HCT116 (cell line): Measurements from ENCODE around the gene BSPRY. TPM values are rescaled to one million over a fixed set of nuclear protein-coding genes. Genes with fewer than 3 reads are reported as not detected.
A peak's percentile ranks its signal among the peaks of the same experiment; 100 is the strongest.

Experiments used
- ATAC-seq: fragments of 200-7000 bp; cut with Tn5 transposase; 2 replicates; pipeline ENCODE4 v1.9.1; 2020; ENCODE audit warnings: mild to moderate bottlenecking, moderate library complexity
- BruUV-seq: library from RNA; stranded (reverse); fragments of 400-500 nt; replicated peaks from 2 replicates; lab custom pipeline; 2021; lab: Mats Ljungman, UMichigan
- CTCF ChIA-PET: fragments of 300-600 bp; sonication (Branson Sonifier 250); formaldehyde crosslinking; loops from one replicate; lab custom pipeline; 2021; ENCODE audit warnings: antibody characterized with exemption; lab: Charles Lee
- POLR2A ChIA-PET: fragments of 300-600, 350-600 bp; sonication (Branson Sonifier 250); formaldehyde crosslinking; loops from one replicate; lab custom pipeline; 2021; ENCODE audit warnings: antibody characterized with exemption; lab: Charles Lee
- RAD21 ChIA-PET, 2 experiments: fragments of 300-600 bp; sonication (Branson Sonifier 250); formaldehyde crosslinking; loops; one replicate each; lab custom pipeline; 2023; ENCODE audit warnings: low total read pairs in 2 of 2; ENCODE audit not compliant: uncharacterized antibody in 2 of 2, unreplicated experiment in 2 of 2, low non-redundant PET in 1 of 2; lab: Charles Lee
- DNase-seq: peaks from one replicate; pipeline ENCODE4 v3.0.0-alpha.2; 2010; ENCODE audit warnings: low read depth, low spot score
- H2AFZ ChIP-seq: fragments of 200-600 bp; shearing (Covaris generic), sonication (generic); 2 replicates; pipeline ENCODE4 v1.6.1; 2017; ENCODE audit warnings: low read depth, mixed run types, mixed read lengths, antibody characterized with exemption, low read length; ENCODE audit not compliant: poor library complexity, severe bottlenecking
- H3K27ac ChIP-seq: 2 replicates; pipeline ENCODE4 v1.5.1; 2012; ENCODE audit warnings: low read depth, low read length
- H3K27me3 ChIP-seq: fragments of 200-600 bp; sonication (generic); 2 replicates; pipeline ENCODE4 v1.6.1; 2016; ENCODE audit warnings: mixed run types, low read length, mixed read lengths; ENCODE audit not compliant: insufficient read depth
- H3K36me3 ChIP-seq, 2 experiments: fragments of 200-500 bp in 1 of 2; fragments of 200-600 bp in 1 of 2; sonication (Bioruptor generic) in 1 of 2; sonication (generic) in 1 of 2; 2 replicates each; pipeline versions ENCODE4 v1.5.1 to v1.6.1; 2014 to 2016; ENCODE audit warnings: low read length in 2 of 2, inconsistent platforms in 1 of 2, mixed read lengths in 1 of 2, mixed run types in 1 of 2; ENCODE audit not compliant: insufficient read depth in 2 of 2, control insufficient read depth in 1 of 2
- H3K4me1 ChIP-seq, 2 experiments: fragments of 200-600 bp in 1 of 2; sonication (generic) in 1 of 2; 2 replicates each; pipeline versions ENCODE4 v1.5.1 to v1.6.1; 2012 to 2017; ENCODE audit warnings: low read length in 2 of 2, inconsistent platforms in 1 of 2, mild to moderate bottlenecking in 1 of 2, mixed read lengths in 1 of 2, mixed run types in 1 of 2, moderate library complexity in 1 of 2; ENCODE audit not compliant: insufficient read depth in 2 of 2, control insufficient read depth in 1 of 2
- H3K4me2 ChIP-seq: fragments of 200-600 bp; sonication (generic); 2 replicates; pipeline ENCODE4 v1.6.1; 2017; ENCODE audit warnings: mixed run types, low read length, mixed read lengths
- H3K4me3 ChIP-seq, 2 experiments: fragments of 200-600 bp in 1 of 2; sonication (generic) in 1 of 2; replicated peaks in 1 of 2; 2 replicates each; pipeline ENCODE4 v1.5.1; 2011 to 2016; ENCODE audit warnings: low read length in 2 of 2, control low read depth in 1 of 2, low read depth in 1 of 2, mild to moderate bottlenecking in 1 of 2, mixed read lengths in 1 of 2, mixed run types in 1 of 2
- H3K79me2 ChIP-seq: fragments of 200-600 bp; sonication (generic); 2 replicates; pipeline ENCODE4 v1.6.1; 2017; ENCODE audit warnings: mild to moderate bottlenecking, mixed run types, low read length, moderate library complexity, mixed read lengths; ENCODE audit not compliant: insufficient read depth
- H3K9ac ChIP-seq: fragments of 200-600 bp; sonication (generic); 2 replicates; pipeline ENCODE4 v1.6.1; 2016; ENCODE audit warnings: low read length, mixed read lengths
- H3K9me2 ChIP-seq: fragments of 200-600 bp; sonication (generic), shearing (Covaris generic); 2 replicates; pipeline ENCODE4 v1.6.1; 2017; ENCODE audit warnings: mixed run types, mild to moderate bottlenecking, moderate library complexity; ENCODE audit not compliant: insufficient read depth
- H3K9me3 ChIP-seq, 2 experiments: fragments of 200-500 bp in 1 of 2; fragments of 200-600 bp in 1 of 2; sonication (Bioruptor generic) in 1 of 2; sonication (generic) in 1 of 2; 2 replicates each; pipeline ENCODE4 v1.6.1; 2014 to 2017; ENCODE audit warnings: low read length in 2 of 2, mixed read lengths in 2 of 2, inconsistent platforms in 1 of 2, low read depth in 1 of 2, mild to moderate bottlenecking in 1 of 2, mixed run types in 1 of 2, moderate library complexity in 1 of 2; ENCODE audit not compliant: control insufficient read depth in 1 of 2, insufficient read depth in 1 of 2
- H4K20me1 ChIP-seq: fragments of 200-600 bp; sonication (generic), shearing (Covaris generic); 2 replicates; pipeline ENCODE4 v1.6.1; 2017; ENCODE audit warnings: mixed run types, mild to moderate bottlenecking, moderate library complexity; ENCODE audit not compliant: insufficient read depth
- ATF3 ChIP-seq: IDR thresholded peaks from 2 replicates; pipeline ENCODE4 v1.6.1; 2012
- EGR1 ChIP-seq: IDR thresholded peaks from 2 replicates; pipeline ENCODE4 v1.6.1; 2012; ENCODE audit warnings: low read depth
- EZH2phosphoT487 ChIP-seq: fragments of 200-600 bp; IDR thresholded peaks from 2 replicates; pipeline ENCODE4 v1.6.1; 2018; ENCODE audit warnings: antibody characterized with exemption, borderline replicate concordance
- FOSL1 ChIP-seq: IDR thresholded peaks from 2 replicates; pipeline ENCODE4 v1.6.1; 2012; ENCODE audit warnings: low read depth
- JUND ChIP-seq: IDR thresholded peaks from 2 replicates; pipeline ENCODE4 v1.6.1; 2012
- MAX ChIP-seq: IDR thresholded peaks from 2 replicates; pipeline ENCODE4 v1.6.1; 2012
- POLR2A ChIP-seq: IDR thresholded peaks from 2 replicates; pipeline ENCODE4 v1.7.0; 2011; ENCODE audit warnings: borderline replicate concordance; ENCODE audit not compliant: insufficient read depth, insufficient read length; ENCODE audit errors: extremely low read depth
- REST ChIP-seq: IDR thresholded peaks from 2 replicates; pipeline ENCODE4 v1.6.1; 2012; ENCODE audit warnings: low read depth
- TCF7L2 ChIP-seq: IDR thresholded peaks from 2 replicates; pipeline ENCODE4 v1.7.0; 2011; ENCODE audit warnings: borderline replicate concordance, inconsistent platforms; ENCODE audit not compliant: insufficient read depth, insufficient read length; ENCODE audit errors: extremely low read depth
- YY1 ChIP-seq: IDR thresholded peaks from 2 replicates; pipeline ENCODE4 v1.6.1; 2011; ENCODE audit warnings: low read length, low read depth, moderate library complexity, mild to moderate bottlenecking; ENCODE audit not compliant: insufficient replicate concordance; ENCODE audit errors: extremely low read depth
- ZBTB33 ChIP-seq: IDR thresholded peaks from 2 replicates; pipeline ENCODE4 v1.6.1; 2011; ENCODE audit warnings: mild to moderate bottlenecking, low read length, moderate library complexity; ENCODE audit not compliant: insufficient replicate concordance; ENCODE audit errors: extremely low read depth
- ZFX ChIP-seq: fragments of 450-650 bp; IDR thresholded peaks from 2 replicates; pipeline ENCODE4 v1.6.1; 2017
- ZNF274 ChIP-seq: fragments of 200-500 bp; sonication (Bioruptor generic); IDR thresholded peaks from 2 replicates; pipeline ENCODE4 v1.6.1; 2014; ENCODE audit warnings: mild to moderate bottlenecking, low read depth, low read length, inconsistent platforms
- intact Hi-C: fragments of 100-400 bp; cut with micrococcal nuclease; formaldehyde crosslinking; loops from 2 replicates; pipeline ENCODE4 v1.10.0; 2022
- total RNA-seq: library from RNA; stranded (reverse); gene quantifications from one replicate; pipeline ENCODE4 v1.2.1, GENCODE V29; 2021; ENCODE audit not compliant: unreplicated experiment

BSPRY gene
- total RNA-seq, 1 experiment from 2014 or later = 22.7 TPM

GRCh38 chr9:113363336-113363735 lies 14.0 kb downstream of the BSPRY start:
- DNase-seq (no peak), ATAC-seq (peak; percentile 36)
- ChIA-PET POLR2A (interaction anchor here (0.9 kb wide), 1 partner anchor 13 kb away, joined by 4 read pairs; the partner anchor contains the start of gene HDHD3), RAD21 (no interaction called here), CTCF (interaction anchor here (1.1 kb wide), 1 partner anchor 38 kb away, joined by 3 read pairs; no protein-coding TSS in a partner anchor)
- Histone ChIP-seq H3K4me1 (peaks cover 11 to 14% of the 10 kb centered on the region in 2 experiments), H3K27me3 (no peaks in the 10 kb centered on the region), H3K79me2 (no peaks in the 10 kb centered on the region), H4K20me1 (no peaks in the 10 kb centered on the region), H3K9me3 (no peaks in the 10 kb centered on the region), H3K27ac (no peak overlapping the region), H3K4me2 (peak overlapping the region; percentile 56), H2AFZ (no peak overlapping the region), H3K4me3 (no peak overlapping the region), H3K36me3 (no peaks in the 10 kb centered on the region), H3K9me2 (no peaks in the 10 kb centered on the region), H3K9ac (no peak overlapping the region)
- no TSS peak for BruUV-seq
- intact Hi-C loops = no loop called here
- TF ChIP-seq ATF3 (no peak), REST (no peak), YY1 (no peak), ZBTB33 (no peak), JUND (no peak), EGR1 (no peak), ZFX (no peak), MAX (no peak), EZH2phosphoT487 (no peak), ZNF274 (no peak), TCF7L2 (no peak), FOSL1 (no peak), POLR2A (no peak)
